Measurements from ENCODE around the gene SF3A1. TPM values are rescaled to one million over a fixed set of nuclear protein-coding genes. Genes with fewer than 3 reads are reported as not detected.

The SF3A1 gene
- total and polyA plus RNA-seq, 9 of the 15 experiments (the other 6 are each of a cell fraction or from before 2014, with no cell fraction given) = 6.7 to 228 (median 13.0) TPM

DNA sequence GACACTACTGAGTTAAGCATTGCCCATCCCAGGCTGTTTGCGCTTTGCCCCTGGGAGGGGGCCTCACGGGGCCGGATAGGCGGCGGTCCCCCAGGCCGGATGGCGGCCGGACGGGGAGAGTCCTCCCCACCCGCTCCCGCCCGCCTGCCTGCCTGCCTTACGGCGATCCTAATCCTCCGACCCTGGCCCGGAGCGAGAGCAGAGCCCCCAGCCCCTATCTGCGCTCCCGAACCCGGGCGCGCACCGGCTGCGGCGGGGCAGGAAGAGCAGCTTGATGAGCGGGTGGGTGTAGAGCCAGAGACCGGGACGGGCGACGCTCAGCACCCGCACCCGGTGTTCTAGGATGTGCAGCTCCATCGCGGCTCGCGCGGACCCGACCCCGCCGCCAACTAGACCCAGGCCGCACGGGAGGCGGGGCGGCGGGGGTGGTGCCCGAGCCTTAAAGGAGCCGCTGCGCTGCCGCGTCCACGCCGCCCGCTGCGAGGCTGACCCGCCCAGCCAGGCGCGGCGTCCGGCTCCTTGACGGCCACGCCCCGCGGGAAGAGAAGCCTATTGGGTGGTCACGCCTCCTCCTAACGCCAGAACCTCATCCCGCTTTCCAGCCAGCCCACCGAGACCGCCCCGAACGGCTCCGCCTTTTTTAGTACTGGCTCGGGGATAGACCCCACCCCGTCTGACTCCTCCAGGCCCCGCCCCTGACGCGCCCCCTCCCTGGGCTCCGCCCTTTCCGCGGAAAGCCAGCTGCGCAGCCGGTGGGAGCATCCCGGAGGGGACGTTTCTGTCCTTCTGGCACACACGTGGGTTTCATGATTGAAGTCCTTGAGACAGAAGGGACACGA lies 67.3 kb downstream of the SF3A1 start, which contains the start of gene CASTOR1 (continued):
- TF ChIP-seq MXD1 (CRISPR knock-in tag; IDR thresholded peaks at IDR 0.05; ENCODE audit: borderline replicate concordance, poor library complexity, severe bottlenecking) (no peak), RB1 (IDR thresholded peaks at IDR 0.05; ENCODE audit: low read depth) (peak; percentile 50; the same call in 1 of the 2 replicates), ZSCAN32 (CRISPR knock-in tag; IDR thresholded peaks at IDR 0.05) (no peak), POLR2B (IDR thresholded peaks at IDR 0.05; ENCODE audit: low read depth, partially characterized antibody) (no peak), NR4A1 (CRISPR knock-in tag; IDR thresholded peaks at IDR 0.05) (no peak), NR4A1 (tag; IDR thresholded peaks at IDR 0.05) (no peak), FOXJ2 (tag; IDR thresholded peaks at IDR 0.05) (no peak), NFIC (IDR thresholded peaks at IDR 0.05) (no peak), ZNF76 (CRISPR knock-in tag; IDR thresholded peaks at IDR 0.05; ENCODE audit: borderline replicate concordance) (no peak), ZNF699 (CRISPR knock-in tag; IDR thresholded peaks at IDR 0.05; ENCODE audit: insufficient replicate concordance) (no peak), PRPF4 (IDR thresholded peaks at IDR 0.05; ENCODE audit: insufficient read depth, low read depth, low read length, poor library complexity, severe bottlenecking) (no peak), IRF2 (CRISPR knock-in tag; IDR thresholded peaks at IDR 0.05) (no peak), SIN3A (IDR thresholded peaks at IDR 0.05; ENCODE audit: borderline replicate concordance in 2 of 2, control insufficient read depth in 1 of 2, low read depth in 2 of 2, low read length in 2 of 2) (no peak; a peak in 1 of 4 replicates), ZNF253 (CRISPR knock-in tag; conservative IDR thresholded peaks at IDR 0.05) (no peak), TRIM28 (IDR thresholded peaks at IDR 0.05) (no peak), CXXC5 (CRISPR knock-in tag; IDR thresholded peaks at IDR 0.05) (peak; percentile 74), SAP30 (IDR thresholded peaks at IDR 0.05; ENCODE audit: borderline replicate concordance, insufficient read depth, low read depth, low read length, poor library complexity, severe bottlenecking) (peak; percentile 14), MLX (CRISPR knock-in tag; conservative IDR thresholded peaks at IDR 0.05) (no peak)
- TF ChIP-seq, protein P1, sequence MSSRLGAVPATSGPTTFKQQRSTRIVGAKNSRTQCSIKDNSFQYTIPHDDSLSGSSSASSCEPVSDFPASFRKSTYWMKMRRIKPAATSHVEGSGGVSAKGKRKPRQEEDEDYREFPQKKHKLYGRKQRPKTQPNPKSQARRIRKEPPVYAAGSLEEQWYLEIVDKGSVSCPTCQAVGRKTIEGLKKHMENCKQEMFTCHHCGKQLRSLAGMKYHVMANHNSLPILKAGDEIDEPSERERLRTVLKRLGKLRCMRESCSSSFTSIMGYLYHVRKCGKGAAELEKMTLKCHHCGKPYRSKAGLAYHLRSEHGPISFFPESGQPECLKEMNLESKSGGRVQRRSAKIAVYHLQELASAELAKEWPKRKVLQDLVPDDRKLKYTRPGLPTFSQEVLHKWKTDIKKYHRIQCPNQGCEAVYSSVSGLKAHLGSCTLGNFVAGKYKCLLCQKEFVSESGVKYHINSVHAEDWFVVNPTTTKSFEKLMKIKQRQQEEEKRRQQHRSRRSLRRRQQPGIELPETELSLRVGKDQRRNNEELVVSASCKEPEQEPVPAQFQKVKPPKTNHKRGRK (tag; IDR thresholded peaks at IDR 0.05) = no peak
- TF ChIP-seq, protein P2, sequence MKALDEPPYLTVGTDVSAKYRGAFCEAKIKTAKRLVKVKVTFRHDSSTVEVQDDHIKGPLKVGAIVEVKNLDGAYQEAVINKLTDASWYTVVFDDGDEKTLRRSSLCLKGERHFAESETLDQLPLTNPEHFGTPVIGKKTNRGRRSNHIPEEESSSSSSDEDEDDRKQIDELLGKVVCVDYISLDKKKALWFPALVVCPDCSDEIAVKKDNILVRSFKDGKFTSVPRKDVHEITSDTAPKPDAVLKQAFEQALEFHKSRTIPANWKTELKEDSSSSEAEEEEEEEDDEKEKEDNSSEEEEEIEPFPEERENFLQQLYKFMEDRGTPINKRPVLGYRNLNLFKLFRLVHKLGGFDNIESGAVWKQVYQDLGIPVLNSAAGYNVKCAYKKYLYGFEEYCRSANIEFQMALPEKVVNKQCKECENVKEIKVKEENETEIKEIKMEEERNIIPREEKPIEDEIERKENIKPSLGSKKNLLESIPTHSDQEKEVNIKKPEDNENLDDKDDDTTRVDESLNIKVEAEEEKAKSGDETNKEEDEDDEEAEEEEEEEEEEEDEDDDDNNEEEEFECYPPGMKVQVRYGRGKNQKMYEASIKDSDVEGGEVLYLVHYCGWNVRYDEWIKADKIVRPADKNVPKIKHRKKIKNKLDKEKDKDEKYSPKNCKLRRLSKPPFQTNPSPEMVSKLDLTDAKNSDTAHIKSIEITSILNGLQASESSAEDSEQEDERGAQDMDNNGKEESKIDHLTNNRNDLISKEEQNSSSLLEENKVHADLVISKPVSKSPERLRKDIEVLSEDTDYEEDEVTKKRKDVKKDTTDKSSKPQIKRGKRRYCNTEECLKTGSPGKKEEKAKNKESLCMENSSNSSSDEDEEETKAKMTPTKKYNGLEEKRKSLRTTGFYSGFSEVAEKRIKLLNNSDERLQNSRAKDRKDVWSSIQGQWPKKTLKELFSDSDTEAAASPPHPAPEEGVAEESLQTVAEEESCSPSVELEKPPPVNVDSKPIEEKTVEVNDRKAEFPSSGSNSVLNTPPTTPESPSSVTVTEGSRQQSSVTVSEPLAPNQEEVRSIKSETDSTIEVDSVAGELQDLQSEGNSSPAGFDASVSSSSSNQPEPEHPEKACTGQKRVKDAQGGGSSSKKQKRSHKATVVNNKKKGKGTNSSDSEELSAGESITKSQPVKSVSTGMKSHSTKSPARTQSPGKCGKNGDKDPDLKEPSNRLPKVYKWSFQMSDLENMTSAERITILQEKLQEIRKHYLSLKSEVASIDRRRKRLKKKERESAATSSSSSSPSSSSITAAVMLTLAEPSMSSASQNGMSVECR (CRISPR knock-in tag; IDR thresholded peaks at IDR 0.05) = no peak

Measured in K562 (cell line).